GM12878 (cell line): ENCODE data around the gene RCOR2. TPM values are rescaled to one million over a fixed set of nuclear protein-coding genes. Genes with fewer than 3 reads are reported as not detected.

ENCODE experiments used
- ATAC-seq: fragments of 200-7000 bp; cut with Tn5 transposase; 3 replicates; pipeline ENCODE4 v1.9.1; 2020; ENCODE audit warnings: mild to moderate bottlenecking, moderate library complexity
- BruUV-seq: library from RNA; stranded (reverse); fragments of 400-500 nt; replicated peaks from 2 replicates; lab custom pipeline; 2021; lab: Mats Ljungman, UMichigan
- CTCF ChIA-PET: fragments of 300-600 bp; sonication (Branson Sonifier 250); formaldehyde crosslinking; extraction: SDS; loops from one replicate; lab custom pipeline; 2021; ENCODE audit warnings: inconsistent platforms; lab: Yijun Ruan, JAX
- POLR2A ChIA-PET: fragments of 350-600 bp; formaldehyde crosslinking; extraction: SDS; loops from one replicate; lab custom pipeline; 2021; ENCODE audit warnings: inconsistent platforms; lab: Charles Lee
- RAD21 ChIA-PET: fragments of 300-600 bp; sonication (Branson Sonifier 250); formaldehyde crosslinking; loops from one replicate; lab custom pipeline; 2023; ENCODE audit warnings: antibody characterized with exemption; ENCODE audit not compliant: unreplicated experiment; lab: Charles Lee
- SMC1A ChIA-PET: fragments of 300-600 bp; sonication (Branson Sonifier 250); formaldehyde crosslinking; loops from one replicate; lab custom pipeline; 2023; ENCODE audit not compliant: unreplicated experiment, uncharacterized antibody; lab: Charles Lee
- DNase-seq: peaks from one replicate; pipeline ENCODE4 v3.0.0-alpha.2; 2011; ENCODE audit warnings: low read depth, low spot score
- FAIRE-seq: peaks from 3 replicates; lab custom pipeline; 2011; peaks lifted over from hg19 to GRCh38; lab: Jason Lieb, UNC
- H2AFZ ChIP-seq: 2 replicates; pipeline ENCODE4 v1.6.0; 2011; ENCODE audit warnings: low read depth, low read length, control low read depth; ENCODE audit not compliant: control insufficient read depth
- H3K27ac ChIP-seq: 2 replicates; pipeline ENCODE4 v1.5.1; 2011; ENCODE audit warnings: control low read depth; ENCODE audit not compliant: control insufficient read depth, insufficient read depth
- H3K27me3 ChIP-seq, 2 experiments: replicated peaks in 1 of 2; 2 replicates each; pipeline versions ENCODE4 v1.6.0 to v1.6.1; 2011; ENCODE audit warnings: low read length in 1 of 2; ENCODE audit not compliant: control insufficient read depth in 2 of 2, insufficient read depth in 2 of 2
- H3K36me3 ChIP-seq, 2 experiments: 2 replicates each; pipeline ENCODE4 v1.5.1; 2011; ENCODE audit warnings: low read length in 1 of 2; ENCODE audit not compliant: control insufficient read depth in 2 of 2, insufficient read depth in 2 of 2
- H3K4me1 ChIP-seq: 2 replicates; pipeline ENCODE4 v1.6.1; 2011; ENCODE audit warnings: mild to moderate bottlenecking, low read length, moderate library complexity, mixed read lengths; ENCODE audit not compliant: control insufficient read depth, insufficient read depth
- H3K4me2 ChIP-seq: 2 replicates; pipeline ENCODE4 v1.6.0; 2011; ENCODE audit warnings: control low read depth; ENCODE audit not compliant: control insufficient read depth, insufficient read depth
- H3K4me3 ChIP-seq: fragments of 200-600 bp; sonication (generic); 2 replicates; pipeline ENCODE4 v1.5.1; 2016
- H3K79me2 ChIP-seq: 2 replicates; pipeline ENCODE4 v1.6.0; 2011; ENCODE audit warnings: low read length; ENCODE audit not compliant: control insufficient read depth, insufficient read depth
- H3K9ac ChIP-seq: 2 replicates; pipeline ENCODE4 v1.8.0; 2011; ENCODE audit warnings: low read length, control low read depth, mixed read lengths; ENCODE audit not compliant: control insufficient read depth, insufficient read depth
- H3K9me3 ChIP-seq: replicated peaks from 3 replicates; pipeline ENCODE4 v1.5.1; 2011; ENCODE audit warnings: mild to moderate bottlenecking, low read length; ENCODE audit not compliant: control insufficient read depth, insufficient read depth
- H4K20me1 ChIP-seq: 2 replicates; pipeline ENCODE4 v1.6.0; 2011; ENCODE audit not compliant: control insufficient read depth, insufficient read depth
- CBFB ChIP-seq: IDR thresholded peaks from 2 replicates; pipeline ENCODE4 v1.6.1; 2016; ENCODE audit warnings: antibody characterized with exemption, low read depth
- EED ChIP-seq: sonication (generic); IDR thresholded peaks from 2 replicates; pipeline ENCODE4 v1.6.1; 2016; ENCODE audit warnings: antibody characterized with exemption, low read depth
- IKZF1 ChIP-seq: fragments of 450-650 bp; conservative IDR thresholded peaks from 2 replicates; pipeline ENCODE4 v1.6.1; 2017; ENCODE audit warnings: antibody characterized with exemption, mild to moderate bottlenecking
- JUND ChIP-seq: IDR thresholded peaks from 2 replicates; pipeline ENCODE4 v1.6.1; 2012; ENCODE audit warnings: low read depth, mild to moderate bottlenecking, low read length, improper control_type of control experiment, moderate library complexity
- KLF5 ChIP-seq: fragments of 450-650 bp; IDR thresholded peaks from 2 replicates; pipeline ENCODE4 v1.6.1; 2014; ENCODE audit warnings: mild to moderate bottlenecking; ENCODE audit not compliant: partially characterized antibody
- PRDM15 ChIP-seq: fragments of 450-650 bp; formaldehyde crosslinking; IDR thresholded peaks from 2 replicates; pipeline ENCODE4 v1.4.0; 2020; ENCODE audit warnings: mild to moderate bottlenecking, moderate library complexity
- RUNX3 ChIP-seq: IDR thresholded peaks from 2 replicates; pipeline ENCODE4 v1.6.1; 2012; ENCODE audit warnings: low read length, inconsistent platforms
- SUPT20H ChIP-seq: IDR thresholded peaks from 2 replicates; pipeline ENCODE4 v1.6.1; 2011; ENCODE audit warnings: low read depth, mild to moderate bottlenecking, low read length, moderate library complexity, borderline replicate concordance; ENCODE audit not compliant: control insufficient read depth
- TCF3 ChIP-seq: IDR thresholded peaks from 2 replicates; pipeline ENCODE4 v1.6.1; 2012; ENCODE audit warnings: low read depth, mild to moderate bottlenecking, low read length, borderline replicate concordance; ENCODE audit not compliant: insufficient read depth
- WGBS: methylation state at CpG from one replicate; pipeline ENCODE4 v1.1.6; 2016; ENCODE audit warnings: low lambda C conversion rate; ENCODE audit not compliant: insufficient replicate concordance, insufficient coverage; ENCODE audit errors: missing lambda C conversion rate; 5-methylcytosine and 5-hydroxymethylcytosine counted together
- in situ Hi-C: fragments of 300-500 bp; cut with MboI; formaldehyde crosslinking; loops from 9 replicates; pipeline ENCODE4 v1.14.3; 2018; ENCODE audit warnings: mixed read lengths
- intact Hi-C: fragments of 100-400 bp; cut with micrococcal nuclease; formaldehyde crosslinking; loops from one replicate; pipeline ENCODE4 v1.14.2; 2022; ENCODE audit not compliant: unreplicated experiment
- polyA plus RNA-seq, 11 experiments: library from polyadenylated mRNA; depleted of rRNA in 4 of 11; unstranded in 6 of 11; stranded (reverse) in 5 of 11; fragments of >200 nt; fragmentation: Nextera tagmentation in 4 of 11; fragmentation: Illumina TruSeq in 1 of 11; extraction: Ambion mirVana in 4 of 11; extraction: Trizol in 1 of 11; gene quantifications; 1 replicate in 1 of 11; 2 replicates in 10 of 11; pipeline versions ENCODE4 v1.2.1 to v1.2.3, GENCODE V29; 2011 to 2016; ENCODE audit warnings: inconsistent platforms in 2 of 11, missing spikeins in 2 of 11, low read depth in 1 of 11
- total RNA-seq, 4 experiments: library from RNA; depleted of rRNA in 3 of 4; stranded (reverse); fragments of >200 nt in 3 of 4; fragmentation: Illumina TruSeq in 1 of 4; extraction: Trizol in 1 of 4; gene quantifications; 2 replicates each; pipeline versions ENCODE4 v1.2.1 to v1.2.3, GENCODE V29; 2013 to 2021

RCOR2 gene
- total and polyA plus RNA-seq, 10 of the 15 experiments (the other 5 are each of a cell fraction or from before 2014, with no cell fraction given): 0.06 to 0.32 (median 0.17) TPM; not detected in 5

- SMC1A ChIA-PET: interaction anchor here (0.6 to 1.4 kb wide), 4 partner anchors 9 to 1321 kb away, joined by 3 to 4 read pairs (median 4); no protein-coding TSS in a partner anchor
- TF ChIP-seq JUND (no peak), EED (0 out of 2 replicates have a peak, but pooled peaks have one; percentile 29), TCF3 (0 out of 2 replicates have a peak, but pooled peaks have one; percentile 65), CBFB (0 out of 2 replicates have a peak, but pooled peaks have one; percentile 19), KLF5 (no peak), IKZF1 (no peak), SUPT20H (no peak), RUNX3 (peak; percentile 78), PRDM15 (CRISPR knock-in tag) (no peak)
- TF ChIP-seq, all 136 proteins: peak for 4
- Histone ChIP-seq H4K20me1 (no peaks in the 10 kb centered on the region), H3K36me3 (peaks cover 0 to 2% of the 10 kb centered on the region in 2 experiments; a peak in 2 of 4 replicates), H3K4me2 (peak overlapping the region; percentile 54; the same call in 1 of the 2 replicates), H3K27ac (peak overlapping the region; percentile 39; the same call in 1 of the 2 replicates), H3K9ac (no peak overlapping the region), H3K27me3 (no peaks in the 10 kb centered on the region), H3K9me3 (no peaks in the 10 kb centered on the region), H3K4me3 (no peak overlapping the region), H3K4me1 (peaks cover 15% of the 10 kb centered on the region), H2AFZ (no peak overlapping the region), H3K79me2 (no peaks in the 10 kb centered on the region)
- FAIRE-seq (no peak), DNase-seq (no peak), ATAC-seq (no peak)
- ChIA-PET POLR2A (interaction anchor here (0.6 to 1.9 kb wide), 5 partner anchors 9 to 1037 kb away, joined by 3 to 6 read pairs (median 4); partner anchors contain the start of gene NAA40), RAD21 (no interaction called here), CTCF (interaction anchor here (1.8 kb wide), 1 partner anchor 10 kb away, joined by 6 read pairs; no protein-coding TSS in a partner anchor)
- in situ Hi-C loops: no loop called here
- no TSS peak for BruUV-seq
- intact Hi-C loops: no loop called here
- 48% methylated on average over 17 of the region's 19 CpGs for WGBS
Measured at GRCh38 chr11:63961608-63962412, 44.8 kb upstream of the RCOR2 start.
